HepG2 (cell line): ENCODE data around the gene C11orf91. TPM values are rescaled to one million over a fixed set of nuclear protein-coding genes. Genes with fewer than 3 reads are reported as not detected.

ENCODE experiments used
- ATAC-seq: fragments of 200-7000 bp; cut with Tn5 transposase; 3 replicates; pipeline ENCODE4 v1.9.1; 2020; ENCODE audit warnings: mild to moderate bottlenecking, moderate library complexity
- BruUV-seq: library from RNA; stranded (reverse); fragments of 400-500 nt; replicated peaks from 2 replicates; lab custom pipeline; 2021; lab: Mats Ljungman, UMichigan
- CTCF ChIA-PET: fragments of 300-600 bp; formaldehyde crosslinking; extraction: SDS; loops from one replicate; lab custom pipeline; 2021; ENCODE audit warnings: low total read pairs, inconsistent platforms, low intra/inter-chr PET ratio; lab: Yijun Ruan, JAX
- POLR2A ChIA-PET: fragments of 350-600 bp; sonication (Branson Sonifier 250); formaldehyde crosslinking; loops from one replicate; lab custom pipeline; 2020; ENCODE audit warnings: antibody characterized with exemption, inconsistent platforms; lab: Yijun Ruan, JAX
- DNase-seq: peaks from one replicate; pipeline ENCODE4 v3.0.0-alpha.2; 2015; ENCODE audit warnings: low spot score
- FAIRE-seq: peaks from 3 replicates; lab custom pipeline; 2011; peaks lifted over from hg19 to GRCh38; lab: Jason Lieb, UNC
- H2AFZ ChIP-seq: one replicate; pipeline ENCODE4 v1.6.1; 2011; ENCODE audit warnings: low read length, inconsistent platforms
- H3K27ac ChIP-seq: fragments of 300-600 bp; 3 replicates; pipeline ENCODE4 v1.8.0; 2011; ENCODE audit warnings: mixed run types, mild to moderate bottlenecking, mixed read lengths, low read length, inconsistent platforms; ENCODE audit not compliant: insufficient read depth; ENCODE audit errors: extremely low read length
- H3K27me3 ChIP-seq, 2 experiments: fragments of 200-600 bp in 1 of 2; 2 replicates in 1 of 2; 3 replicates in 1 of 2; pipeline versions ENCODE4 v1.6.0 to v1.8.0; 2011; ENCODE audit warnings: low read length in 2 of 2, mild to moderate bottlenecking in 2 of 2, moderate library complexity in 2 of 2, inconsistent platforms in 1 of 2; ENCODE audit not compliant: insufficient read depth in 2 of 2, control insufficient read depth in 1 of 2
- H3K36me3 ChIP-seq, 2 experiments: fragments of 200-600 bp in 1 of 2; replicated peaks in 1 of 2; 2 replicates in 1 of 2; 3 replicates in 1 of 2; pipeline versions ENCODE4 v1.5.1 to v1.8.0; 2011; ENCODE audit warnings: low read length in 2 of 2, inconsistent platforms in 1 of 2; ENCODE audit not compliant: insufficient read depth in 2 of 2, control insufficient read depth in 1 of 2
- H3K4me1 ChIP-seq: 2 replicates; pipeline ENCODE4 v1.5.1; 2012; ENCODE audit warnings: low read length, inconsistent platforms; ENCODE audit not compliant: insufficient read depth
- H3K4me2 ChIP-seq: 2 replicates; pipeline ENCODE4 v1.6.0; 2011; ENCODE audit warnings: low read depth, low read length, inconsistent platforms
- H3K4me3 ChIP-seq, 3 experiments: fragments of 200-600 bp in 1 of 3; sonication (generic), shearing (Covaris generic) in 1 of 3; replicated peaks in 1 of 3; 2 replicates each; pipeline ENCODE4 v1.5.1; 2011 to 2016; ENCODE audit warnings: low read length in 3 of 3, inconsistent platforms in 2 of 3, low read depth in 2 of 3, mild to moderate bottlenecking in 2 of 3, control low read depth in 1 of 3, mixed read lengths in 1 of 3; ENCODE audit not compliant: insufficient read depth in 1 of 3
- H3K79me2 ChIP-seq: one replicate; pipeline ENCODE4 v1.6.1; 2011; ENCODE audit warnings: low read length, inconsistent platforms; ENCODE audit not compliant: insufficient read depth
- H3K9ac ChIP-seq: 2 replicates; pipeline ENCODE4 v1.6.0; 2011; ENCODE audit warnings: mild to moderate bottlenecking, low read depth, low read length, inconsistent platforms; ENCODE audit not compliant: insufficient read depth
- H3K9me3 ChIP-seq: 2 replicates; pipeline ENCODE4 v1.5.1; 2012; ENCODE audit warnings: mild to moderate bottlenecking, low read length
- H4K20me1 ChIP-seq: 2 replicates; pipeline ENCODE4 v1.6.0; 2011; ENCODE audit warnings: inconsistent platforms, mild to moderate bottlenecking, low read length, moderate library complexity; ENCODE audit not compliant: insufficient read depth
- ARID5B ChIP-seq: IDR thresholded peaks from 2 replicates; pipeline ENCODE4 v1.4.0; 2020; ENCODE audit warnings: mild to moderate bottlenecking, missing genetic modification reagents
- CBX2 ChIP-seq, 2 experiments: fragments of 200-600 bp in 1 of 2; sonication (generic); formaldehyde crosslinking in 1 of 2; IDR thresholded peaks; 2 replicates each; pipeline versions ENCODE4 v1.7.0 to v1.8.1; 2018 to 2022; ENCODE audit warnings: low read depth in 2 of 2, low read length in 1 of 2, mild to moderate bottlenecking in 1 of 2, missing genetic modification reagents in 1 of 2
- GABPB1 ChIP-seq: IDR thresholded peaks from 2 replicates; pipeline ENCODE4 v1.6.1; 2016; ENCODE audit warnings: mild to moderate bottlenecking, missing genetic modification reagents, moderate library complexity, missing compliant biosample characterization
- GRHL1 ChIP-seq: sonication (generic); formaldehyde crosslinking; conservative IDR thresholded peaks from 2 replicates; pipeline ENCODE4 v1.8.0; 2022; ENCODE audit warnings: missing genetic modification reagents
- MAX ChIP-seq: IDR thresholded peaks from 2 replicates; pipeline ENCODE4 v1.6.1; 2012; ENCODE audit warnings: inconsistent platforms
- NCOA2 ChIP-seq: sonication (generic); formaldehyde crosslinking; IDR thresholded peaks from 2 replicates; pipeline ENCODE4 v1.8.0; 2022; ENCODE audit warnings: inconsistent platforms
- RBM22 ChIP-seq: fragments of 200-400 bp; formaldehyde crosslinking; optimal IDR thresholded peaks from 2 replicates; pipeline ENCODE3; 2017; ENCODE audit warnings: mild to moderate bottlenecking, low read length, moderate library complexity
- SUZ12 ChIP-seq: fragments of 150-350 bp; IDR thresholded peaks from 2 replicates; pipeline ENCODE4 v1.6.1; 2014; ENCODE audit warnings: low read depth, low read length
- TEAD2 ChIP-seq: sonication (generic); formaldehyde crosslinking; IDR thresholded peaks from 2 replicates; pipeline ENCODE4 v1.9.0; 2021; ENCODE audit warnings: missing genetic modification reagents
- ZNF230 ChIP-seq: sonication (generic); formaldehyde crosslinking; IDR thresholded peaks from 2 replicates; pipeline ENCODE4 v1.4.0; 2020; ENCODE audit warnings: mild to moderate bottlenecking, missing genetic modification reagents
- ZNF337 ChIP-seq: sonication (generic); formaldehyde crosslinking; IDR thresholded peaks from 2 replicates; pipeline ENCODE4 v1.5.1; 2020; ENCODE audit warnings: missing genetic modification reagents, low read depth, mild to moderate bottlenecking, borderline replicate concordance
- ZNF550 ChIP-seq: sonication (generic); formaldehyde crosslinking; IDR thresholded peaks from 2 replicates; pipeline ENCODE4 v1.4.0; 2020; ENCODE audit warnings: mild to moderate bottlenecking, missing genetic modification reagents, borderline replicate concordance
- ZNF768 ChIP-seq: sonication (generic); formaldehyde crosslinking; IDR thresholded peaks from 2 replicates; pipeline ENCODE4 v1.4.0; 2020; ENCODE audit warnings: missing genetic modification reagents
- ZNF784 ChIP-seq: sonication (generic); formaldehyde crosslinking; IDR thresholded peaks from 2 replicates; pipeline ENCODE4 v1.5.1; 2020; ENCODE audit warnings: missing genetic modification reagents, mild to moderate bottlenecking, borderline replicate concordance
- ZUFSP ChIP-seq: sonication (generic); formaldehyde crosslinking; IDR thresholded peaks from 2 replicates; pipeline ENCODE4 v1.9.0; 2021; ENCODE audit warnings: missing genetic modification reagents, mild to moderate bottlenecking, borderline replicate concordance
- WGBS: methylation state at CpG from one replicate; pipeline ENCODE4 v1.1.6; 2017; ENCODE audit warnings: low lambda C conversion rate; 5-methylcytosine and 5-hydroxymethylcytosine counted together
- in situ Hi-C: cut with HindIII; loops from 2 replicates; pipeline ENCODE4 v1.10.0; 2017; ENCODE audit warnings: low pct_unique_long_range_greater_than_20kb; ENCODE audit not compliant: extremely low pct_ligation_motif_present
- intact Hi-C: fragments of 100-400 bp; cut with micrococcal nuclease; formaldehyde crosslinking; loops from one replicate; pipeline ENCODE4 v1.10.0; 2022; ENCODE audit not compliant: unreplicated experiment
- polyA plus RNA-seq, 8 experiments: library from polyadenylated mRNA; depleted of rRNA in 3 of 8; stranded (reverse) in 7 of 8; unstranded in 1 of 8; fragments of >200 nt; fragmentation: Illumina TruSeq in 4 of 8; extraction: Trizol in 4 of 8; gene quantifications; 2 replicates each; pipeline versions ENCODE4 v1.2.1 to v1.2.3, GENCODE V29; 2011 to 2016; ENCODE audit warnings: low read depth in 4 of 8, missing spikeins in 1 of 8, mixed read lengths in 1 of 8; ENCODE audit not compliant: insufficient read depth in 1 of 8
- total RNA-seq, 5 experiments: library from RNA; depleted of rRNA; stranded (reverse); fragments of >200 nt; fragmentation: Illumina TruSeq; extraction: Trizol; gene quantifications; 2 replicates each; pipeline ENCODE4 v1.2.3, GENCODE V29; 2016; ENCODE audit warnings: low read depth in 1 of 5

C11orf91 gene
- total and polyA plus RNA-seq, 2 of the 13 experiments (the other 11 are each of a cell fraction or from before 2014, with no cell fraction given), result 0.35 TPM; not detected in 1

- no peak for TF ChIP-seq TEAD2 (CRISPR knock-in tag)
- TF ChIP-seq ZUFSP (CRISPR knock-in tag), result no peak
- TF ChIP-seq ZNF550, result no peak
- TF ChIP-seq ZNF784 (CRISPR knock-in tag), result no peak
- no peak for TF ChIP-seq NCOA2 (CRISPR knock-in tag)
- no peak for TF ChIP-seq GABPB1
- no peak for TF ChIP-seq SUZ12
- TF ChIP-seq GRHL1, result no peak
- TF ChIP-seq ZNF337 (CRISPR knock-in tag), result no peak
Measured at GRCh38 chr11:33652930-33653329, 47.7 kb downstream of the C11orf91 start (continued).

GRCh38 chr11:33652431-33652830 is 48.2 kb downstream of the C11orf91 start:
- H2AFZ ChIP-seq, result no peak overlapping the region
- no peaks in the 10 kb centered on the region for H3K36me3 ChIP-seq
- ChIA-PET POLR2A (no interaction called here), CTCF (no interaction called here)
- H4K20me1 ChIP-seq, result no peaks in the 10 kb centered on the region
- H3K4me3 ChIP-seq, result no peak overlapping the region
- BruUV-seq, result no TSS peak
- peaks cover 1 to 21% of the 10 kb centered on the region in 2 experiments; a peak in 2 of 5 replicates for H3K27me3 ChIP-seq
- 0% methylated on average over 1 of the region's 1 CpG for WGBS
- no peak overlapping the region for H3K9ac ChIP-seq
- no peak for DNase-seq
- H3K4me1 ChIP-seq, result 0 out of 2 replicates have a peak, but pooled peaks cover 9% of the 10 kb centered on the region
- no peak for ATAC-seq
- in situ Hi-C loops, result no loop called here
- no peak for FAIRE-seq
- no peaks in the 10 kb centered on the region for H3K9me3 ChIP-seq
- H3K79me2 ChIP-seq, result no peaks in the 10 kb centered on the region
- no peak overlapping the region for H3K4me2 ChIP-seq
- intact Hi-C loops, result no loop called here
- H3K27ac ChIP-seq, result no peak overlapping the region
- TF ChIP-seq ARID5B (CRISPR knock-in tag), result no peak
- no peak for TF ChIP-seq MAX
- no peak for TF ChIP-seq ZNF768 (CRISPR knock-in tag)
- TF ChIP-seq RBM22, result no peak
- TF ChIP-seq ZNF230 (CRISPR knock-in tag), result no peak
- TF ChIP-seq CBX2 (IDR thresholded peaks at IDR 0.05; ENCODE audit: low read depth, low read length), result no peak
- TF ChIP-seq CBX2 (CRISPR knock-in tag; IDR thresholded peaks at IDR 0.05; ENCODE audit: low read depth), result no peak
